HPDE6-E6E7 (cell line): ENCODE measurements around the gene PPP1R13B.
"Not testable (repeated sequence)": the region's sequence is repeated elsewhere in the genome, so short reads cannot be mapped to it uniquely, and the experiment has no call there.

Experiments
- DNase-seq: peaks from one replicate; pipeline ENCODE4 v3.0.0; 2011; ENCODE audit warnings: missing footprints; ENCODE audit errors: extremely low spot score

Gene PPP1R13B

GRCh38 chr14:103861413-103862392 lies 14.3 kb upstream of the PPP1R13B start:
- no peak for DNase-seq

GRCh38 chr14:103859416-103860202 lies 12.2 kb upstream of the PPP1R13B start:
- DNase-seq: no peak

DNA sequence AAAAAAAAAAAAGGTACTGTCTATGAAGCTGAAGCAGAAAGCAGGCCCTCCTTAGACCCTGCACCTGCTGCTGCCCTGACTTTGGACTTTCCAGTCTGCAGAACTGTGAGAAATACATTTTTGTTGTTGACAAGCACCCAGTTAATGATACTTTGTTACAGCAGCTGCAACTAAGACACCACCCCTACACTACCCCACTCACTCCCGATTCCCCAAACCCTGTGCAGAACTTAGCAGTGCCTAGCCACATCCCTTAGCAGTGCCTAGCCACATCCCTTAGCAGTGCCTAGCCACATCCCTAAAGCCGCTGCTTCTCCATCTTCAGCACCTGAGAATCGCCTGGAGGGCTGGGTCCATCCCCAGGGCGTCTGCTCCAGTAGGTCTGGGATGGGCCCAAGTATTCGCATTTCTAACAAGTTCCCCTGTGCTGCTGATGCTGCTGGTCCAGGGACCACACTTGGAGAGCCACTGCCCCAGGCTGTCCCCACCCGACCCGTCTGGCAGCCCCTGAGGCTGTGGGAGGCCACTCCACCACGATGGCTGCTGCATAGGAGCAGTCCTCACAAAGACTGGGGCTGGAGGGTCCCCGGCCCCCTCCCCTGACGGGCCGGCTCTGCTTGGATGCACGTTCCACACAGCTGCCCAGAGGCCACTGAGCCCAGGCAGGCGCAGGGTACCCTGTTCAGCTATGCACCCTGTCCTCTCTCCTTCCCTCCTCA lies 10.8 kb upstream of the PPP1R13B start:
- no peak for DNase-seq

DNA sequence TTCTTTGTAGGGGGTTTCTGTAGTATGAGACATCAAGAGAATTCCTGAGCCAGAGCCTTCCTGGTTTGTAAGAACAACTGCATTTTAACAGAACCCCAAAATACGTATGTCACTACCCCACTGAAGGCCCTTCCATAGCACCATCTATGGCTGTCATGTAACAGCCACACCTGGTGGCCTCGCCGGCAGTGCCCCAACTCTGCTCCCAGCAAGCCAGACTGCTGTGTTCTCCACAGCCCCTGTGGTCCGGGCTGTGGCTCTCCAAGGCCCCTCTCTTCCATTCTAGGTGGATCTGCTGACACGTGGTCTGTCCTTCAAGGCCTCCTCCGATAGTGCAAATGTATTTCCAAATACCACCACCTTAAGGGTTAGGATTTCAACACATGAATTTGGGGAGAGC lies 9.9 kb upstream of the PPP1R13B start:
- DNase-seq: no peak

GRCh38 chr14:103856607-103857006 lies 9.2 kb upstream of the PPP1R13B start:
- no peak for DNase-seq

DNA sequence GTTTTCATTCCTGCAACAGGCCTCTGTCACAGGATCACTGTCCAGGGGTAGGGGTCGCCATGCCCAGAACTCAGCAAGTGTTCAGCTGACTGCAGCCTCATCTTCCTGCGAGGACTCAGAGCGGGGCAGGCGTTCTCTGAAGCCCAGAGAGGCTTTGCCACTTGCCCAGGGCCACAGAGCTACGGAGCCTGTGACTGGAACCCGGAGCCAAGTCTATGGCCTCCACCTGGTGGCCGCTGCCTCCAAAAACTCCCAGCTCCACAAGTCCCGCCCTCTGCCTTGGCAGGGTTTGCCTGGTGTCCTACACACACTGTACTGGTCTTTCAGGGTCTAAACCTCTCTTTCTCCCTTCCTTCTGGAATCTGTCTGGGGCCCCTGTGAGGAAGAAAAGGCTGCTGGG lies 8.7 kb upstream of the PPP1R13B start:
- no peak for DNase-seq

GRCh38 chr14:103855734-103856095 lies 8.3 kb upstream of the PPP1R13B start:
- DNase-seq: no peak

- DNase-seq: no peak
These were observed 7.7 kb upstream of the PPP1R13B start for GRCh38 chr14:103854822-103855733.

DNA sequence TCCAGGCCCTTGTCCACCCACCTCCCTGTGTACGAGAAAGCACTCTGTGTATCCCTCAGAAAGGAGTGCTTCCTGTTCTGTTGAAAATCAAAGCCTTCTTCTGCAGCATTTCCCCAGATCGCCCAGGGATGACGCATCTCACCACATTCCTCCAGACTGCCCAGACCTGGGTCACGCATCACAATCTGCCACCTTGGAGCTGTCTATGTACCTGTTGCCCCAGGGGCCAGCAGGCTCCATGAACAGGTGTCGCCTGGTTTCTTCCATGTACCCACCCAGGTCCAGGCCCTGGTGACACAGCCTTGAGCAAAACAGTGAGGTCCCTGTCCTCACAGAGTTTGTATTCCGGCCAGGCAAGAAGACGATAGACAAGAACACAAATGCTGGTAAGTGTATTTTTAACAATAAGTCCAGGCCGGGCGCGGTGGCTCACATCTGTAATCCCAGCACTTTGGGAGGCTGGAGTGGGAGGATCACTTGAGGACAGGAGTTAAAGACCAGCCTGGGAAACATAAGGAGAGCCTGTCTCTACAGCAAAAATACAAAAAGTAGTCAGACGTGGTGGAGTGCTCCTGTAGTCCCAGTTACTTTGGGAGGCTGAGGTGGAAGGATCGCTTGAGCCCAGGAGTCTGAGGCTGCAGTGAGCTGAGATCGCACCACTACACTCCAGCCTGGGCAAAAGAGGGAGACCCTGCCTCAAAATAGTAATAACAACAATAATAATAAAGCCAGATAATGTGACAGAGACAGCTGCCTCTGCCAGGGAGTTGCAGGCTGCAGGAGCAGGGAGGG lies 6.8 kb upstream of the PPP1R13B start:
- DNase-seq: peak; percentile 71

DNA sequence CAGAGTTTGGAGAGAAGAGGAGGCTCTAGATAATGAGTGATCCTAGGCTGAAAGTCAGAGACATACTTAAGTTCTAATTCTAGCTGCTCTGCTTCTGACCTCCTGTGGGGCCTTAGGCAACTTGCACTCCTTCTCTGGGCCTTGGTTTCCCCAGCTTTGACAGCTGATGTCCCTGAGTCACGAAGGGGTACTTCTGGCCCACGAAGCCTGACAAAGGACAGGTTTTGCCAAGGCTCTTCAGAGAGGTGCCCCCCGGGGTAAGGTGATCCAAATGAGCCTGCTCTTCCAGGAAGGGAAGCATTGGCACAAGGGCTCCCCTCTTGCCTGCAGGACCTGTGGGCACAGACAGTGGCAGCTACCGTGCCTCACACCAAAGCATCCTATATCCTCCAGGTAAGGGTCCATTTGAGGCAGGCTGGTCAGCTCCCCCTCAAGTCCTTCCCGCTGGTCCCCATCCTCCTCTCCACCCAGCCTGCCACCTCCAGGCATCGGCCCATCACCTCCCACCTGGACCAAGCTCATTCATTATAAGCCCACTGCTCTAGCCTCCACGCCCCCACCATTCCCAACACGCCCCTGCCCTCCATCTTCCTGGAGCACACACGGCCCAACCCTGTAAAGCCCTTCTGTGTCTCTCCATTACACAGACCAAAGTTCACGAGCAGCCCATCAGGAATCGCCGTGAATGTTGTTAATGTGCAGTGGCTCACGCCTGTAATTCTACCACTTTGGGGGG lies 1.9 kb upstream of the PPP1R13B start:
- no peak for DNase-seq

- DNase-seq: no peak
These were observed 1.1 kb upstream of the PPP1R13B start for GRCh38 chr14:103848175-103849077.

DNA sequence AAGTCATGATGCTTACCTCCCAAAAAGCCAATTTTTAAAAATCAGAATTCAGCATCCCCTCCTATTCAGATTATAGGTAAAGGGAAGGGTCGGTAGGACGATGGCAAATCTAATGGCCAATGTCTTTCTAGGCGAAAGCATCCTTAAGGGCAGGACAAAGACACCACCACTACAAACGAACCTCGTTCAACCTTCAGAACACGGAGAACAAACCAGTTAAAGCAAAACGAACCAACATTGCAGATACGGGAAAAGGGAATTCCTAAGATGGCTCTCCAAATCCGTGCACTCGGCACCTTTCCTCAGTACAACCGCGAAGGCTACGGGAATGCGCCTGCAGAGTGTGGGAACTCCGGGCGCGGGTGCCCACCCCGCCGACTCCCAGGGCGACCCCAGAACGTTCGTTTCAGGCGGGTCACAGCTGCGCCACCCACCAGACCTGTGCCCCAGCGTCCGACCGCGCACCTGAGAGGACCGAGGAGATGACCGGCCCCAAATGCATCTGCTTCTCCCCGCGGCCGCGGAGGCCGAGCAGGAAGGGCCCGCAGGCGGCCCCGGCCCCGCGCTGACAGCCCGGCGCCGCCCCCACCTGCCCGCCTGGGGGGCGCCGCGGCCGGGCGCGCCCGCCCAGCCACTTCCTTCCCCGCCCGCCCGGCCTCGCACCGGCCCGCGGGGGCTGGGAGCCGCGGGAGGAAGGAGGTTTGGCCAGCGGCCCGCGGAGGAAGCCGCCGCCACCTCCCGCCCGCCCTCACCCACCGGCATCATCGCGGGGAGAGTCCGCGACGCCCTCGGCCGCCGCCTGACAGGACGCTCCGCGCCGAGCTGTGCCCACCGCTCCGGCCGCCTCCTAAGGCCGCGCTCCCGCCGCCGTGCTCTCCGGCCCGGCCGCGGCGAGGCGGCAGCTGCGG lies 578 bp downstream of the PPP1R13B start:
- DNase-seq: no peak

DNA sequence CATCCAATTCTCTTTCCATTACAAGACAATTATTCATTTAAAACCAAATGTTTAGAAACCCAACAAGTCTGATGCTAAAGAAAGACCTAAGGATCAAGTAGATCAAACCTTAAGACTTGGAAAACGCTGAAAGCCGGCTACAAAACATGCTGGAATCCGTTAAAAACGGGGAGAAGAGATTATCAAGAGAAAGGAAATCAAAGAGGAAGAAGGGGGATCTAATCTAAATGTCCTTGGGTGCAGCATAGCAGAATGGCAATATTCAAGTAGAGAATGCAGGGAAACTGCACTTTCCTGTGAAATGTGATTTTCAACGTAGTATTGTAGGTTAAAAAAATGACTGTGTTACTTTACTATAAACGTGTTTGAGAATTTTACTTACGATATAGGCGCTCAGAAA lies 1.3 kb downstream of the PPP1R13B start:
- no peak for DNase-seq

DNA sequence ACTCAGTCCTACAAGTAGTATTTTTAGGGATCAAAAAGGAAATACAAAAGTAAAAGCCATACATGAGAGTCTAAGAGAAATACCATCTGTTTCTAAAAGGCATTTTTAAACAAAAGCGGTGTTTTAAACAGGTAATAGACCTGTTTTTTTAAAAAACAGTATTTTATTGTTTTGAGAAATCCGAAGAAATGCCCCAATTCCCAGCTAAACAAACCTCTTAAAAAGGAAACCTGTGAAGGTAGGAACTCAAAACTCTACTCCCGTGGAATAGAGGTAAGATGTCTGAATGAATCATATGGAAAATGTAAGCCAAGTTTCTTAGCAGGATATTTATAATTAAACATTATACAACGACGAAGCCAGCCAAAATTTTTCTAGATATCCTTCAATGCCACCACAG lies 2.0 kb downstream of the PPP1R13B start:
- DNase-seq: no peak

DNA sequence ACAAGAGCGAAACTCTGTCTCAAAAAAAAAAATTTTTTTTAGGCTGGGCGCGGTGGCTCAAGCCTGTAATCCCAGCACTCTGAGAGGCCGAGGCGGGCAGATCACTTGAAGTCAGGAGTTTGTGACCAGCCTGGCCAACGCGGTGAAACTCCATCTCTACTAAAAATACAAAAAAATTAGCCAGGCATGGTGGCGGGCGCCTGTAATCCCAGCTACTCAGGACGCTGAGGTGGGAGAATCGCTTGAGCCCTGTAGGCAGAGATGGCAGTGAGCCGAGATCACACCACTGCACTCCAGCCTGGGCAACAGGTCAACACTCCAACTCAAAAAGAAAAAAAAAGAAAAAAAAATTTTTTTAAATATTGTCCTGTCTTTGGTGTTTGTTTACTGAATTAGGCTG lies 6.1 kb downstream of the PPP1R13B start:
- DNase-seq: not testable (repeated sequence)

DNA sequence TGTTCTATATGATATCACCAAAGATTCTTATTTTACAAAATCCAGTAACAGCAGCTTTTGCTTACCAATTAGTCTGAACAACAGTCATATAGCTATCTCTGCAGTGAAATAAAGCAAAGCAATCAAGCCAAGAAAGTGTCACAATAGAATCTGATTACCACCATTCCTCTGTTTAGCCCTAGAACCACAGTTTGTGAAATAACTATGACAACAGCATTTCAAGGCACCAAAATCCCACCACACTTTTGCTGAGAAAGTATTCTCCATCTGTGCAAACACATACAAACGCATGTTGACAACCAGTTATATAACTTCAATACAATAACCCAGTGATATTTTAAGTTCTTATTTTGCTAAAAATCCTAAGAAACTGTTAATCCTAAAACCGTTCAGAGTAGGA lies 7.4 kb downstream of the PPP1R13B start:
- no peak for DNase-seq

DNA sequence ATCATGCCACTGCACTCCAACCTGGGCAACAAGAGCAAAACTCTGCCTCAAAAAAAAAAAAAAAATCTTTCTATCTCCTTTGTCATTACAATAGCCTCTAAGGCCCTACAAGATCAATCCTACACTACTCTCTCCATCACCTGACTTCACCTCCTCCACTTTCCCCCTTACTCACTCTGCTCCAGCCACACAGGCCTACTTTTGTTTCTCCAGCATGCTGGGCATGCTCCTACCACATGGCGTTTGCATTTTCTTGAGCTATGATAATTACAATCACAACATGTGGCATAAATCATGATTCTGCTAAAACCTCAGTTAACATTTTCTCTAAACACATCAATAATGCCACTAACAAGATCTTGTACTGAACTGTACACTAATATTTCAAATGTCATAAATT lies 7.8 kb downstream of the PPP1R13B start:
- DNase-seq: no peak

- no peak for DNase-seq
These were observed 9.3 kb downstream of the PPP1R13B start for GRCh38 chr14:103838117-103838516.
